Psoas muscle (tissue), 8 donors: Measurements from ENCODE around the gene PLA2G4B. TPM values are rescaled to one million over a fixed set of nuclear protein-coding genes. Genes with fewer than 3 reads are reported as not detected.

Experiments used
- ATAC-seq, 4 donors: fragments of 200-7000 bp; cut with Tn5 transposase; one replicate each; pipeline ENCODE4 v1.9.1; 2020; ENCODE audit warnings: moderate library complexity in 3 of 4, mild to moderate bottlenecking in 2 of 4
- DNase-seq, 2 donors: peaks; one replicate each; pipeline ENCODE4 v3.0.0-alpha.2; 2020
- H3K27ac ChIP-seq: fragments of 200-600 bp; one replicate; pipeline ENCODE4 v1.8.0; 2022
- H3K27me3 ChIP-seq, 3 donors: fragments of 200-600 bp in 1 of 3; one replicate each; pipeline versions ENCODE4 v1.6.1 to v1.8.0; 2013 to 2022; ENCODE audit warnings: low read length in 2 of 3, mild to moderate bottlenecking in 2 of 3, moderate library complexity in 1 of 3; ENCODE audit not compliant: insufficient read depth in 3 of 3
- H3K36me3 ChIP-seq, 2 donors: fragments of 200-600 bp in 1 of 2; one replicate each; pipeline versions ENCODE4 v1.6.1 to v1.8.0; 2013 to 2022; ENCODE audit warnings: low read depth in 1 of 2, mild to moderate bottlenecking in 1 of 2, moderate library complexity in 1 of 2; ENCODE audit not compliant: insufficient read depth in 1 of 2
- H3K4me1 ChIP-seq: fragments of 200-600 bp; one replicate; pipeline ENCODE4 v1.8.0; 2022
- H3K4me3 ChIP-seq: fragments of 200-600 bp; one replicate; pipeline ENCODE4 v1.8.0; 2022; ENCODE audit warnings: mild to moderate bottlenecking
- H3K9me3 ChIP-seq: fragments of 200-600 bp; one replicate; pipeline ENCODE4 v1.8.0; 2022
- WGBS, 3 donors: extraction: QIAGEN DNeasy Blood & Tissue Kit; methylation state at CpG; one replicate each; pipeline versions ENCODE4 v1.1.6 to v1.1.7; 2013; 5-methylcytosine and 5-hydroxymethylcytosine counted together
- intact Hi-C, 2 donors: fragments of 100-400 bp; cut with DNase I; formaldehyde crosslinking; loops; one replicate each; pipeline versions ENCODE4 v1.11.0 to v1.14.2; 2022
- polyA plus RNA-seq, 3 donors: library from polyadenylated mRNA; stranded (reverse); fragments of 200-250 nt; gene quantifications; one replicate each; pipeline ENCODE4 v1.2.3, GENCODE V29; 2013
- total RNA-seq, 4 donors: library from RNA; stranded (reverse); fragmentation: NEBNext Ultra II Directional in 2 of 4; extraction: Animal tissue kit (Norgen Biotek cat#: 25700) in 2 of 4; gene quantifications; one replicate each; pipeline versions ENCODE4 v1.2.1 to v1.2.4, GENCODE V29; 2021 to 2023
- TF ChIP-seq, protein P1 (sequence below): fragments of 200-600 bp; IDR thresholded peaks from one replicate; pipeline ENCODE4 v1.8.0; 2022; ENCODE audit warnings: antibody characterized with exemption
- donor health status: healthy with polysubstance abuse.
- donor health status: DM: no; HTN: no; CAD: no; lungs with moderate emphysema.
- donor health status: Bipolar disorder and iron deficiency.
- donor health status: healthy.
- donor health status: DM: yes; HTN: yes; CAD: no.
- donor health status: DM: no; HTN: no; CAD: no.
- donor health status: DM: no; HTN: no; CAD: no.
- donor health status: DM: yes; HTN: yes; CAD: no.

PLA2G4B gene
- total and polyA plus RNA-seq, 7 donors, result 1.1 to 4.3 (median 1.4) TPM

GRCh38 chr15:41853831-41854230, 15.2 kb downstream of the PLA2G4B start:
- no peak overlapping the region for H3K4me3 ChIP-seq
- H3K27me3 ChIP-seq, result peaks cover 0 to 12% (median 4%) of the 10 kb centered on the region in 3 donors
- no peak overlapping the region for H3K27ac ChIP-seq
- DNase-seq (no peak), ATAC-seq (no peak)
- H3K9me3 ChIP-seq, result no peaks in the 10 kb centered on the region
- intact Hi-C loops, result no loop called here
- TF ChIP-seq, protein P1, sequence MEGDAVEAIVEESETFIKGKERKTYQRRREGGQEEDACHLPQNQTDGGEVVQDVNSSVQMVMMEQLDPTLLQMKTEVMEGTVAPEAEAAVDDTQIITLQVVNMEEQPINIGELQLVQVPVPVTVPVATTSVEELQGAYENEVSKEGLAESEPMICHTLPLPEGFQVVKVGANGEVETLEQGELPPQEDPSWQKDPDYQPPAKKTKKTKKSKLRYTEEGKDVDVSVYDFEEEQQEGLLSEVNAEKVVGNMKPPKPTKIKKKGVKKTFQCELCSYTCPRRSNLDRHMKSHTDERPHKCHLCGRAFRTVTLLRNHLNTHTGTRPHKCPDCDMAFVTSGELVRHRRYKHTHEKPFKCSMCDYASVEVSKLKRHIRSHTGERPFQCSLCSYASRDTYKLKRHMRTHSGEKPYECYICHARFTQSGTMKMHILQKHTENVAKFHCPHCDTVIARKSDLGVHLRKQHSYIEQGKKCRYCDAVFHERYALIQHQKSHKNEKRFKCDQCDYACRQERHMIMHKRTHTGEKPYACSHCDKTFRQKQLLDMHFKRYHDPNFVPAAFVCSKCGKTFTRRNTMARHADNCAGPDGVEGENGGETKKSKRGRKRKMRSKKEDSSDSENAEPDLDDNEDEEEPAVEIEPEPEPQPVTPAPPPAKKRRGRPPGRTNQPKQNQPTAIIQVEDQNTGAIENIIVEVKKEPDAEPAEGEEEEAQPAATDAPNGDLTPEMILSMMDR, result no peak
- peaks cover 0 to 1% of the 10 kb centered on the region in 2 donors for H3K36me3 ChIP-seq
- H3K4me1 ChIP-seq, result no peaks in the 10 kb centered on the region
- 75 to 87% (median 81%) methylated on average over 7 to 10 of the region's 10 CpGs for WGBS, 3 donors

- H3K27ac ChIP-seq, result no peak overlapping the region
- H3K4me3 ChIP-seq, result no peak overlapping the region
- H3K4me1 ChIP-seq, result no peaks in the 10 kb centered on the region
- DNase-seq, result no peak
- WGBS, 3 donors, result 89 to 93% (median 90%) methylated on average over 9 of the region's 9 CpGs
- no peaks in the 10 kb centered on the region for H3K9me3 ChIP-seq
- intact Hi-C loops, result no loop called here
- ATAC-seq, result no peak
- TF ChIP-seq, protein P1, result no peak
- H3K36me3 ChIP-seq, result no peaks in the 10 kb centered on the region
- H3K27me3 ChIP-seq, result peaks cover 0 to 12% (median 4%) of the 10 kb centered on the region in 3 donors
Observed at GRCh38 chr15:41854443-41854842, 15.8 kb downstream of the PLA2G4B start.

DNA sequence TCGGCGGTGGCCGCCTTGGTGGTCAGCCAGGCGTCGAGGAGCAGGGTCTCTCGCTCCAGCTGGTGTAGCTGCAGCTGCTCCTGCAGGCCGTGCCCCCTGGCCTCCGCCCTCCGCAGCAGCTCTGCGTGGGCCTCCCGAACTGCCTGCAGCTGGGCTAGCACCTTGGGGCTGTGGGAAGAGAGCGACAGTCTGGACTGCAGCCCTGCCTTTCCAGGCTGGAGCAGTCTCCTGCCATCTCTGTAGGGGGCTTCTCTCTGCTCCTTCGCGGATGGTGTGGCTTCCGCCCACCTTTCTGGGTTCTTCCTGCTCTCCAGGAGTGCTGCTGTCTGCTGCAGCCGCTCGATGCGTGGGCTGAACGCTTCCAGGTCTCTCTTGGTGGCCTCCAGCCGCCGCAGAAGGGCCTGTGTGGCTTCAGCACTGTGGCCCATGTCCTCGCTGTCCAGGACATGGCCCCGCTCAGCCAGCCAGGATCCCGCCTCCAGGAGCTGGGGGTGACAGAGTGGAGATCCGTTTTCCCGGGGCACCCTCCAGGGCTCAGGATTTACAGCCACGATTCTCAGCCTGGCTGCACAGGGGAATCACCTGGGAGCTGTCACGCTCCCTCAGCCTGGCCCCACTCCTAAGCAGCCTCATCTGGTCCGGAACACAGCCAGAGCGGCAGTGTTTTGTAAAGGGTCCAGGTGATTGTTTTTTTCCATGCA, 16.8 kb downstream of the PLA2G4B start:
- Histone ChIP-seq H3K4me3 (no peak overlapping the region), H3K27me3 (peaks cover 0 to 12% (median 4%) of the 10 kb centered on the region in 3 donors), H3K4me1 (no peaks in the 10 kb centered on the region), H3K27ac (no peak overlapping the region), H3K9me3 (no peaks in the 10 kb centered on the region), H3K36me3 (no peaks in the 10 kb centered on the region)
- intact Hi-C loops, result no loop called here
- TF ChIP-seq, protein P1, result no peak
- WGBS, 3 donors, result 63 to 71% (median 63%) methylated on average over 30 of the region's 30 CpGs
- ATAC-seq, result no peak
- no peak for DNase-seq

DNA sequence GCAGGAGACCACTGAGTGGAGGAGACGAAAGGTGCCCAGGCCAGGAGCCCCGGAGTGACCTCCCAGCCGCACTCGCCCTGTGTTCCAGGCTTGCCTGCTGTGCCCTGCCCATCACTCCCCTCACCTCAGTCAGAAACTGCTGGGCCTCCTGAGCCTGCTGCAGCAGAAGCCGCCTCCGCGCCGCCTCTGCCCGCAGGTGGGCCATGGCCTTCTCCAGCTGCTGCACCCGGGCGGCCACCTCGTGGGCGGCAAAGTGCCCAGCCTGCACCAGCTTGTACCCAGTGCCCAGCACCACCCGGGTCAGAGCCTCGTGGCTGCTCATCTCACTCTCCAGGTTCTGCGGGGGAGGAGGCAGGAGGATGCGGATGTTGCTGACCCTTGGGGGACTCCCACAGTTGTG, 17.6 kb downstream of the PLA2G4B start:
- no peaks in the 10 kb centered on the region for H3K36me3 ChIP-seq
- intact Hi-C loops, result no loop called here
- H3K27ac ChIP-seq, result no peak overlapping the region
- 81 to 92% (median 90%) methylated on average over 17 of the region's 17 CpGs for WGBS, 3 donors
- no peaks in the 10 kb centered on the region for H3K4me1 ChIP-seq
- DNase-seq (no peak), ATAC-seq (no peak)
- TF ChIP-seq, protein P1, result no peak
- H3K9me3 ChIP-seq, result no peaks in the 10 kb centered on the region
- no peak overlapping the region for H3K4me3 ChIP-seq
- H3K27me3 ChIP-seq, result peaks cover 0 to 12% (median 4%) of the 10 kb centered on the region in 3 donors

GRCh38 chr15:41856716-41857115, 18.1 kb downstream of the PLA2G4B start:
- Histone ChIP-seq H3K27me3 (peaks cover 0 to 12% (median 4%) of the 10 kb centered on the region in 3 donors), H3K4me3 (no peak overlapping the region), H3K4me1 (no peaks in the 10 kb centered on the region), H3K36me3 (no peaks in the 10 kb centered on the region), H3K27ac (no peak overlapping the region), H3K9me3 (no peaks in the 10 kb centered on the region)
- DNase-seq, result no peak
- intact Hi-C loops, result no loop called here
- WGBS, 3 donors, result 95 to 96% (median 95%) methylated on average over 12 of the region's 12 CpGs
- no peak for ATAC-seq
- TF ChIP-seq, protein P1, result no peak
